H9 (cell line): ENCODE measurements around the gene ASS1. TPM values are rescaled to one million over a fixed set of nuclear protein-coding genes. Genes with fewer than 3 reads are reported as not detected.

ENCODE experiments used
- DNase-seq: peaks from one replicate; pipeline ENCODE4 v3.0.0-alpha.2; 2017
- H2AFZ ChIP-seq: one replicate; pipeline ENCODE4 v1.6.1; 2013; ENCODE audit warnings: mild to moderate bottlenecking, low read length, control low read depth, moderate library complexity
- H2AK5ac ChIP-seq: 2 replicates; pipeline ENCODE4 v1.6.1; 2013; ENCODE audit warnings: low read length, control low read depth, mixed read lengths; ENCODE audit not compliant: insufficient read length
- H2BK120ac ChIP-seq: one replicate; pipeline ENCODE4 v1.6.1; 2013; ENCODE audit warnings: low read depth, mild to moderate bottlenecking, low read length, control low read depth, inconsistent platforms; ENCODE audit not compliant: poor library complexity, severe bottlenecking
- H2BK12ac ChIP-seq: 2 replicates; pipeline ENCODE4 v1.6.1; 2013; ENCODE audit warnings: low read length, control low read depth, mixed read lengths, low read depth; ENCODE audit not compliant: insufficient read length
- H2BK15ac ChIP-seq: 2 replicates; pipeline ENCODE4 v1.6.1; 2013; ENCODE audit warnings: low read depth, low read length, control low read depth
- H2BK20ac ChIP-seq: one replicate; pipeline ENCODE4 v1.6.1; 2013; ENCODE audit warnings: low read depth, mild to moderate bottlenecking, low read length, control low read depth, inconsistent platforms; ENCODE audit not compliant: poor library complexity, severe bottlenecking
- H2BK5ac ChIP-seq: 2 replicates; pipeline ENCODE4 v1.6.1; 2013; ENCODE audit warnings: low read length, control low read depth, mixed read lengths; ENCODE audit not compliant: insufficient read length
- H3K14ac ChIP-seq: 2 replicates; pipeline ENCODE4 v1.6.1; 2013; ENCODE audit warnings: low read length, control low read depth; ENCODE audit not compliant: insufficient read depth
- H3K18ac ChIP-seq: 2 replicates; pipeline ENCODE4 v1.6.1; 2013; ENCODE audit warnings: low read depth, mild to moderate bottlenecking, mixed read lengths, low read length, control low read depth; ENCODE audit not compliant: insufficient read length
- H3K23ac ChIP-seq: 2 replicates; pipeline ENCODE4 v1.6.1; 2013; ENCODE audit warnings: low read length, control low read depth, mixed read lengths, low read depth; ENCODE audit not compliant: insufficient read length
- H3K23me2 ChIP-seq: 2 replicates; pipeline ENCODE4 v1.6.1; 2013; ENCODE audit warnings: low read depth, mild to moderate bottlenecking, mixed read lengths, low read length, control low read depth; ENCODE audit not compliant: insufficient read length, poor library complexity, severe bottlenecking
- H3K27ac ChIP-seq: 2 replicates; pipeline ENCODE4 v1.5.1; 2013; ENCODE audit warnings: low read length, control low read depth, mixed read lengths, low read depth; ENCODE audit not compliant: insufficient read length
- H3K27me3 ChIP-seq: 2 replicates; pipeline ENCODE4 v1.6.1; 2013; ENCODE audit warnings: low read length, control low read depth, inconsistent platforms; ENCODE audit not compliant: insufficient read depth
- H3K4ac ChIP-seq: 2 replicates; pipeline ENCODE4 v1.6.1; 2013; ENCODE audit warnings: low read depth, mild to moderate bottlenecking, control low read depth, inconsistent platforms, low read length, moderate library complexity
- H3K4me1 ChIP-seq: 2 replicates; pipeline ENCODE4 v1.6.1; 2013; ENCODE audit warnings: low read length, control low read depth, inconsistent platforms; ENCODE audit not compliant: insufficient read depth
- H3K4me2 ChIP-seq: 2 replicates; pipeline ENCODE4 v1.6.1; 2013; ENCODE audit warnings: low read length, control low read depth, mixed read lengths; ENCODE audit not compliant: insufficient read length, insufficient read depth
- H3K56ac ChIP-seq: 2 replicates; pipeline ENCODE4 v1.6.1; 2013; ENCODE audit warnings: low read depth, mild to moderate bottlenecking, mixed read lengths, low read length, control low read depth; ENCODE audit not compliant: insufficient read length
- H3K79me1 ChIP-seq: 2 replicates; pipeline ENCODE4 v1.6.1; 2013; ENCODE audit warnings: low read depth, mild to moderate bottlenecking, moderate library complexity, low read length, control low read depth, inconsistent platforms; ENCODE audit not compliant: insufficient read depth, poor library complexity, severe bottlenecking
- H3K79me2 ChIP-seq: 2 replicates; pipeline ENCODE4 v1.6.1; 2013; ENCODE audit warnings: low read length, control low read depth, inconsistent platforms; ENCODE audit not compliant: insufficient read depth
- H3K9ac ChIP-seq: 2 replicates; pipeline ENCODE4 v1.6.1; 2013; ENCODE audit warnings: low read length, control low read depth, mixed read lengths; ENCODE audit not compliant: insufficient read length; ENCODE audit errors: extremely low read depth
- H3K9me3 ChIP-seq: one replicate; pipeline ENCODE4 v1.6.1; 2013; ENCODE audit warnings: low read depth, low read length, inconsistent platforms; ENCODE audit not compliant: control insufficient read depth
- H3T11ph ChIP-seq: one replicate; pipeline ENCODE4 v1.6.1; 2013; ENCODE audit warnings: mild to moderate bottlenecking, low read length, control low read depth, inconsistent platforms
- H4K20me1 ChIP-seq: one replicate; pipeline ENCODE4 v1.6.1; 2013; ENCODE audit not compliant: control insufficient read depth, insufficient read length, insufficient read depth
- H4K5ac ChIP-seq: 2 replicates; pipeline ENCODE4 v1.6.1; 2013; ENCODE audit warnings: low read depth, mild to moderate bottlenecking, mixed read lengths, low read length, control low read depth; ENCODE audit not compliant: insufficient read length
- H4K8ac ChIP-seq: replicated peaks from 2 replicates; pipeline ENCODE4 v1.6.1; 2013; ENCODE audit warnings: low read length, control low read depth, mixed read lengths, low read depth; ENCODE audit not compliant: insufficient read length
- H4K91ac ChIP-seq: 2 replicates; pipeline ENCODE4 v1.6.1; 2013; ENCODE audit warnings: low read depth, mild to moderate bottlenecking, moderate library complexity, mixed read lengths, low read length, control low read depth; ENCODE audit not compliant: insufficient read length
- H3K27ac Mint-ChIP-seq, 3 experiments: 2 replicates in 2 of 3; 3 replicates in 1 of 3; pipeline ENCODE4 v1.8.0; 2020 to 2021; ENCODE audit warnings: mixed read lengths in 3 of 3, mild to moderate bottlenecking in 1 of 3, moderate library complexity in 1 of 3
- H3K27me3 Mint-ChIP-seq: 2 replicates; pipeline ENCODE4 v1.8.0; 2021; ENCODE audit warnings: low read depth, mild to moderate bottlenecking, moderate library complexity, mixed read lengths
- H3K36me3 Mint-ChIP-seq, 3 experiments: 2 replicates in 2 of 3; 3 replicates in 1 of 3; pipeline ENCODE4 v1.8.0; 2020 to 2021; ENCODE audit warnings: low read depth in 3 of 3, mixed read lengths in 3 of 3; ENCODE audit not compliant: insufficient read depth in 1 of 3
- H3K4me1 Mint-ChIP-seq, 2 experiments: 2 replicates each; pipeline ENCODE4 v1.8.0; 2020; ENCODE audit warnings: mixed read lengths in 2 of 2
- H3K4me3 Mint-ChIP-seq, 2 experiments: 2 replicates in 1 of 2; 3 replicates in 1 of 2; pipeline ENCODE4 v1.8.0; 2020 to 2021; ENCODE audit warnings: mild to moderate bottlenecking in 2 of 2, mixed read lengths in 2 of 2, moderate library complexity in 1 of 2
- H3K9me3 Mint-ChIP-seq, 2 experiments: 2 replicates in 1 of 2; 3 replicates in 1 of 2; pipeline ENCODE4 v1.8.0; 2020; ENCODE audit warnings: mild to moderate bottlenecking in 2 of 2, mixed read lengths in 2 of 2, moderate library complexity in 1 of 2
- CTCF ChIP-seq: fragments of 200-600 bp; sonication (generic); conservative IDR thresholded peaks from 3 replicates; pipeline ENCODE4 v1.8.0; 2021; ENCODE audit warnings: antibody characterized with exemption, mild to moderate bottlenecking
- WGBS: extraction: QIAGEN DNeasy Blood & Tissue Kit; methylation state at CpG from one replicate; pipeline ENCODE4 v1.1.7; 2013; ENCODE audit warnings: missing lambda C conversion rate, low lambda C conversion rate, mixed read lengths; ENCODE audit not compliant: insufficient read length; ENCODE audit errors: extremely low coverage; 5-methylcytosine and 5-hydroxymethylcytosine counted together
- total RNA-seq: library from RNA; stranded (reverse); gene quantifications from 2 replicates; pipeline ENCODE4 v1.2.1, GENCODE V29; 2021

Gene ASS1
- total RNA-seq, 1 experiment from 2014 or later, result 118 TPM

GRCh38 chr9:130491830-130492482 lies 47.2 kb downstream of the ASS1 start:
- no peaks in the 10 kb centered on the region for H3K79me2 ChIP-seq
- no peak overlapping the region for H3K18ac ChIP-seq
- Mint-ChIP-seq H3K4me1 (peaks cover 0 to 10% of the 10 kb centered on the region in 2 experiments; a peak in 1 of 4 replicates), H3K9me3 (peaks cover 5 to 6% of the 10 kb centered on the region in 2 experiments; a peak in 4 of 5 replicates), H3K27ac (no peak overlapping the region), H3K36me3 (peaks cover 21 to 51% (median 38%) of the 10 kb centered on the region in 3 experiments), H3K27me3 (no peaks in the 10 kb centered on the region; the same call in 1 of the 2 replicates), H3K4me3 (no peak overlapping the region)
- no peak overlapping the region for H2BK15ac ChIP-seq
- no peak for DNase-seq
- no peak overlapping the region; the same call in 1 of the 2 replicates for H3K14ac ChIP-seq
- no peak overlapping the region for H3K56ac ChIP-seq
- H3K9me3 ChIP-seq, result peaks cover 6% of the 10 kb centered on the region
- no peaks in the 10 kb centered on the region for H3K27me3 ChIP-seq
- TF ChIP-seq CTCF, result no peak
- H3K23ac ChIP-seq, result no peak overlapping the region
- H3K4ac ChIP-seq, result no peak overlapping the region
- peaks cover 3% of the 10 kb centered on the region for H4K20me1 ChIP-seq
- no peak overlapping the region for H2BK20ac ChIP-seq
- H2AFZ ChIP-seq, result no peak overlapping the region
- H3K9ac ChIP-seq, result no peak overlapping the region
- no peak overlapping the region for H3K27ac ChIP-seq
- no peak overlapping the region for H3T11ph ChIP-seq
- no peaks in the 10 kb centered on the region for H3K23me2 ChIP-seq
- H2BK12ac ChIP-seq, result no peak overlapping the region
- no peak overlapping the region for H2AK5ac ChIP-seq
- no peak overlapping the region for H2BK120ac ChIP-seq
- H3K4me1 ChIP-seq, result no peaks in the 10 kb centered on the region
- H4K91ac ChIP-seq, result no peak overlapping the region
- H3K79me1 ChIP-seq, result no peaks in the 10 kb centered on the region
- no peak overlapping the region for H3K4me2 ChIP-seq
- WGBS, result no CpG with 5 or more reads among the region's 15 CpGs
- no peak overlapping the region for H4K8ac ChIP-seq
- no peak overlapping the region for H4K5ac ChIP-seq
- H2BK5ac ChIP-seq, result no peak overlapping the region
